ENCODE results near the gene GULP1. TPM values are rescaled to one million over a fixed set of nuclear protein-coding genes. Genes with fewer than 3 reads are reported as not detected.

GULP1 gene, protein sequence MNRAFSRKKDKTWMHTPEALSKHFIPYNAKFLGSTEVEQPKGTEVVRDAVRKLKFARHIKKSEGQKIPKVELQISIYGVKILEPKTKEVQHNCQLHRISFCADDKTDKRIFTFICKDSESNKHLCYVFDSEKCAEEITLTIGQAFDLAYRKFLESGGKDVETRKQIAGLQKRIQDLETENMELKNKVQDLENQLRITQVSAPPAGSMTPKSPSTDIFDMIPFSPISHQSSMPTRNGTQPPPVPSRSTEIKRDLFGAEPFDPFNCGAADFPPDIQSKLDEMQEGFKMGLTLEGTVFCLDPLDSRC
- not detected for polyA plus RNA-seq

DNA sequence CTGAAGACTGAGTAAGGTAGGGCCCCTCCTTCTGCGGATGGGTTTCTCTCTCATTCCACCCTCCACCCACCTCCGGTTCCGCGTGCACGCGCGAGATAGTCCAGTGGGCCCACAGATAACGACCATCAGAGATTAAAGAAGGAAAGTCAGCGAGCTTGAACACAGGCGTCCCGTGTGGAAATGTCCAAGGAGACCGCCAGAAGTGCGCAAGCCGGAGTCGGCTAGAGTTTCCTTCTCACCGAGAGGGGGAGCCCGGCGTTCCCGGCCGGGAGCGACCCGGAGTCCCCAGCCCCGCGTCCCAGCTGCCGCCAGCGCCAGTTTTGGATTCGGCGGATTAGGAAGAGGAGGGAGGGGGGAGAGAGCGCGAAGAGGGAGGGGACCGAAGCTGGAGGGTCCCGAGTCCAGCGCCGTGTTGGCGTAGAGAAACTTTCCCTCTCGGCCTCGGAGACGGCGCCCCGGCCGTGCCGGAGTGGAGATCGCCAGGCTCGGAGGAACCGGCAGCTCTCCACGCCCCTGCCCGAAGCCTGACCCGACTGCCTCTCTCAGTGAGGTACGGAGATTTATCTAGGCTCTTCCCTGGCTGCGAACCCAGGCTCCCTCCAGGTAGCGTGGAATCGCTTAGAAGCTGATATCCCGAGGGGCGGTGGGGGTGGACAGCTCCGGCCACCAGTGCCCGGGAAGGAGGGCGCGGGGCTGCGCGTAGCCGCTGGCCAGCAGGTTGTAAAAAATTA is at the start of gene GULP1:
TSS of gene GULP1 (plus strand) at position 258 of the 731 bp plus-strand sequence. CDS start 185,829 bp downstream, outside the sequence.
- Mint-ChIP-seq H3K36me3 (peaks cover 3% of the 10 kb centered on the region), H3K27ac (peak within 1 kb of the TSS in 1 of 3 donors; percentile 76), H3K27me3 (peaks cover 28% of the 10 kb centered on the region), H3K4me1 (no peaks in the 10 kb centered on the region), H3K9me3 (peaks cover 0 to 5% (median 4%) of the 10 kb centered on the region in 3 donors), H3K4me3 (no peak within 1 kb of the TSS)

DNA sequence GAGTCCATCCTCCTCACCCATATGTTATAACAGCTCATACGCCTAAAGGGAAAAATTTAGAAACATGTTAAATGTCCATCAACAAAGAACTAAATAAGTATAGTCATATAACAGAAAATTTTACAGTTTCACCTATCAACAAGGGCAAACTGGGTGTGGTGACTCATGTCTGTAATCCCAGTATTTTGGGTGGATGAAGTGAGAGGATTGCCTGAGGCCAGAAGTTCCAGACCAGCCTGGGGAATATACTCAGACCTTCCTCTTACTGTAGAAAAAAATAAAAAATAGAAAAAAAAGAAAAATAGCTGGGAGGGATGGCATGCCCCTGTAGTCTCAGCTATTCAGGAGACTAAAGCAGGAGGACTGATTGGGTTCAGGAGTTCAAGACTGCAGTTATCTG is 48.3 kb upstream of the GULP1 start:
- Mint-ChIP-seq H3K27ac (no peak overlapping the region), H3K27me3 (no peaks in the 10 kb centered on the region), H3K4me1 (no peaks in the 10 kb centered on the region), H3K4me3 (no peak overlapping the region), H3K9me3 (peaks cover 0 to 3% (median 0%) of the 10 kb centered on the region in 3 donors), H3K36me3 (no peaks in the 10 kb centered on the region)

DNA sequence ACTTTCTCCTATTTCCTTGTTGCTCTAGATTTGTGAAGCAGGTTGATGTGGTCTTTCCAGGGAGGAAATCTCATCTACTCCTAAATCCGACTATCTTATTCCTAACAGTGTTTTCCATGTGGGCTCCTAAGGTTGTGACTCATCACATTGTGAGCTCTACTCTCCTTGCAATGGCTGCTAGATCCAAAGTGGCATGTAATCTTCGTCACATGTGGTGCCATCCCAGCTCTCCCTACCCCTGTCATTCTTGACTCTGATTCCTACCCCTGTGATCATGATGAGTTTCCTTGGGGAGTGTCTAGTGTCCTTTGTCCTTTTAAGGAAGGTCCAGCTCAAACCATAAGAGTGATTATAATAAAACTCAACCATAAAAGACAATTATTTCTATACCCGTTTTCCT is 47.3 kb upstream of the GULP1 start:
- Mint-ChIP-seq H3K9me3 (peaks cover 0 to 3% (median 0%) of the 10 kb centered on the region in 3 donors), H3K27ac (peak overlapping the region in 1 of 3 donors; percentile 43), H3K27me3 (no peaks in the 10 kb centered on the region), H3K36me3 (no peaks in the 10 kb centered on the region), H3K4me1 (no peaks in the 10 kb centered on the region), H3K4me3 (no peak overlapping the region)

DNA sequence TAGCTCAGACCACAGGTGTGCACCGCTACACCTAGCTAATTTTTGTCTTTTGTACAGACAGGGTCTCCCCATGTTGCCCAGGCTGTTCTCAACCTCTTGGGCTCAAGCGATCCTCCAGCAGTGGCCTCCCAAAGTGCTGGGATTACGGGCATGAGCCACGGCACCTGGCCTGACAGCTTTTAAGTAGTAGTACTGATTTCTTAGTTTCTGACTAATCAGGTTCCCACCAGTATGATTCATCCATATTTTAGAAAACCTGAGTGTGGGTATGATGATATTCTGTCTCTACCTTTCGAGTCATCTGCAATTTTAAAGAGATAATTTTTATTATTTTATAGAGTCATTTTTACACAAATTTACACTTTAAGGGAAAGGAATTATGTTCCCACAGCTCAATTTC is 46.4 kb upstream of the GULP1 start:
- Mint-ChIP-seq H3K4me3 (no peak overlapping the region), H3K9me3 (peaks cover 0 to 3% (median 0%) of the 10 kb centered on the region in 3 donors), H3K27ac (no peak overlapping the region), H3K27me3 (no peaks in the 10 kb centered on the region), H3K4me1 (no peaks in the 10 kb centered on the region), H3K36me3 (no peaks in the 10 kb centered on the region)

- Mint-ChIP-seq H3K4me3 (no peak overlapping the region), H3K36me3 (no peaks in the 10 kb centered on the region), H3K4me1 (no peaks in the 10 kb centered on the region), H3K9me3 (peaks cover 0 to 9% (median 3%) of the 10 kb centered on the region in 3 donors), H3K27me3 (no peaks in the 10 kb centered on the region), H3K27ac (no peak overlapping the region)
Measured at GRCh38 chr2:188248513-188248912, 43.2 kb upstream of the GULP1 start.

DNA sequence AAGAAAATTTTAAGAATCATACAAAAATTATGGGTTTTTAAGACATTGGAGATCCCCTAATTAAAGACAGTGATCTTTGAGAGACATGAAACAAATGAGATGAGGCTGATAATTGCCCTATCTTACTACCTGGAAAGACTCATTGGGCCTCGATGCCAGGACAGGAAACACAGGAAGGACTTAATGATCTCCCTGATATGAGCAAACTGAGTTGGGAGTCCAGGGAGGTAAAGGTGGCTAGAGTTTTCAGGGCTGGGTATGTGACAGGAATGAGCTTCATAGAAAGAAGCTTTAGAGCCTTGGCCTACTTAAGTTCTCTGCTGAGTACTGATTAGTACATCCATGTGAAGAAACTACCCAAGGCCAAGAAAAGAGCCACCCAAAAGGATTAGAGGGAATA is 40.6 kb upstream of the GULP1 start:
- H3K9me3 Mint-ChIP-seq = peaks cover 0 to 9% (median 2%) of the 10 kb centered on the region in 3 donors
- H3K4me3 Mint-ChIP-seq = no peak overlapping the region
- H3K27ac Mint-ChIP-seq = no peak overlapping the region
- H3K4me1 Mint-ChIP-seq = no peaks in the 10 kb centered on the region
- H3K36me3 Mint-ChIP-seq = no peaks in the 10 kb centered on the region
- no peaks in the 10 kb centered on the region for H3K27me3 Mint-ChIP-seq

GRCh38 chr2:188256420-188256819 is 35.3 kb upstream of the GULP1 start:
- no peak overlapping the region for H3K27ac Mint-ChIP-seq
- H3K9me3 Mint-ChIP-seq = peaks cover 0 to 9% (median 2%) of the 10 kb centered on the region in 3 donors
- H3K4me1 Mint-ChIP-seq = peaks cover 0 to 1% (median 0%) of the 10 kb centered on the region in 3 donors
- no peaks in the 10 kb centered on the region for H3K27me3 Mint-ChIP-seq
- H3K36me3 Mint-ChIP-seq = no peaks in the 10 kb centered on the region
- no peak overlapping the region for H3K4me3 Mint-ChIP-seq

DNA sequence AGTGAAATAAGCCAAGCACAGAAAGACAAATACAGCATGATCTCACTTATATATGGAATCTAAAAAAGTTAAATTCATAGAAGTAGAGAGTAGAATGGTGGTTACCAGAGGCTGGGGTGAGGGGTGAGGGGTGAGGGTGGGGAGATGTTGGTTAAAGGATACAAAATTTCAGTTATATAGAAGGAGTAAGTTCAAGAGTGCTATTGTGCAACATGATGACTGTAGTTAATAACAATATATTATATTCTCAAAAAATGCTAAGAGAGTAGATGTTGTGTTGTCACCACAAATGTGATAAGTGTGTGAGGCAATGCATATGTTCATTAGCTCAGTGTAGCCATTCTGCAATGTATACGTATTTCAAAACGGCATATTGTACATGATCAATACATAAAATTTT is 26.4 kb upstream of the GULP1 start:
- Mint-ChIP-seq H3K27ac (no peak overlapping the region), H3K36me3 (no peaks in the 10 kb centered on the region), H3K27me3 (no peaks in the 10 kb centered on the region)

DNA sequence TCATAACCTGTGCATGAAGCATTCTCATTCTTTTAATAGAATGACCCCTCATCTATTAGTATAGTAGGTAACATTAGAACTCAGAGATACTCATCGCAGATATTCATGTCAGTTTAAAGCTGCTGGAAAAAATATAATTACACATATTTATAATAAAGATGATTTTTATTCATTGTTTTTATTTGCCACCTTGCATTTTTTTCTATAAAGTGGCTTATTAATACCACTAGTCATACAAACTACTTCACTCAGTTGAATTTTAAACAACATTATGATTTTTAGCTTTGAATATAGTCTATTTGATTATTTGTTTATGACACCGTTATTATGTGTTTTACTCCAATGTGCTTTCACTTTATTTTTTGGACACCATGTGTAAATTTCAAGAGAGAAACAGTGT is 23.9 kb upstream of the GULP1 start:
- no peaks in the 10 kb centered on the region for H3K4me1 Mint-ChIP-seq
- no peaks in the 10 kb centered on the region for H3K9me3 Mint-ChIP-seq
- H3K4me3 Mint-ChIP-seq = no peak overlapping the region
- H3K36me3 Mint-ChIP-seq = no peaks in the 10 kb centered on the region
- H3K27ac Mint-ChIP-seq = no peak overlapping the region
- no peaks in the 10 kb centered on the region for H3K27me3 Mint-ChIP-seq

More for the DNA sequence above, 26.4 kb upstream of the GULP1 start:
- Mint-ChIP-seq H3K4me3 (no peak overlapping the region), H3K9me3 (no peaks in the 10 kb centered on the region), H3K4me1 (peaks cover 0 to 1% (median 0%) of the 10 kb centered on the region in 3 donors)

GRCh38 chr2:188269004-188269403 is 22.7 kb upstream of the GULP1 start:
- no peaks in the 10 kb centered on the region for H3K4me1 Mint-ChIP-seq
- no peak overlapping the region for H3K27ac Mint-ChIP-seq
- H3K4me3 Mint-ChIP-seq = no peak overlapping the region
- H3K36me3 Mint-ChIP-seq = no peaks in the 10 kb centered on the region
- H3K27me3 Mint-ChIP-seq = no peaks in the 10 kb centered on the region
- no peaks in the 10 kb centered on the region for H3K9me3 Mint-ChIP-seq

GRCh38 chr2:188272121-188272520 is 19.6 kb upstream of the GULP1 start:
- Mint-ChIP-seq H3K27me3 (no peaks in the 10 kb centered on the region), H3K4me1 (no peaks in the 10 kb centered on the region), H3K36me3 (no peaks in the 10 kb centered on the region), H3K27ac (no peak overlapping the region), H3K4me3 (no peak overlapping the region), H3K9me3 (no peaks in the 10 kb centered on the region)

GRCh38 chr2:188274274-188274673 is 17.4 kb upstream of the GULP1 start:
- no peak overlapping the region for H3K27ac Mint-ChIP-seq
- no peaks in the 10 kb centered on the region for H3K4me1 Mint-ChIP-seq
- no peak overlapping the region for H3K4me3 Mint-ChIP-seq
- no peaks in the 10 kb centered on the region for H3K36me3 Mint-ChIP-seq
- no peaks in the 10 kb centered on the region for H3K27me3 Mint-ChIP-seq
- H3K9me3 Mint-ChIP-seq = no peaks in the 10 kb centered on the region

GRCh38 chr2:188276255-188276654 is 15.4 kb upstream of the GULP1 start:
- H3K4me3 Mint-ChIP-seq = no peak overlapping the region
- no peak overlapping the region for H3K27ac Mint-ChIP-seq
- H3K27me3 Mint-ChIP-seq = no peaks in the 10 kb centered on the region
- no peaks in the 10 kb centered on the region for H3K4me1 Mint-ChIP-seq
- no peaks in the 10 kb centered on the region for H3K36me3 Mint-ChIP-seq
- peaks cover 0 to 3% (median 0%) of the 10 kb centered on the region in 3 donors for H3K9me3 Mint-ChIP-seq

DNA sequence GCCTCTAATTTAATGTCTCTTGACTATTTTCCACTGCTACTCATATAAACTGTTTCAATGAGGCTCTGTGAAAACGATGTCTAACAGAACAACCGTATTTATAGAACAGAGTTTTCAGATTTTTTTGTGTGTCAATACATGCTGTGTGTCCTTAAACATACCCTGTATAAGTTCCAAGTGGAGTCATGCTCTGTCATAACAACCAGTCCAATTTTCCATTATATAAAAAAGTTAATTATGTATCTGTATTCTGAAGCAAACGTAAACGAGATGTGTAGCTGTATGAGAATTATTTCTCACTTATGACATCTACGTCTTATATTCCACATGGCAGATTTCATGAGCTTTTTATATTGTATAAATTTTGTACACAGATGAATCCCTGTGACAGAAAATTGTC is 13.9 kb upstream of the GULP1 start:
- Mint-ChIP-seq H3K4me3 (no peak overlapping the region), H3K27me3 (no peaks in the 10 kb centered on the region), H3K27ac (no peak overlapping the region), H3K36me3 (no peaks in the 10 kb centered on the region), H3K4me1 (no peaks in the 10 kb centered on the region), H3K9me3 (peaks cover 0 to 4% (median 0%) of the 10 kb centered on the region in 3 donors)

DNA sequence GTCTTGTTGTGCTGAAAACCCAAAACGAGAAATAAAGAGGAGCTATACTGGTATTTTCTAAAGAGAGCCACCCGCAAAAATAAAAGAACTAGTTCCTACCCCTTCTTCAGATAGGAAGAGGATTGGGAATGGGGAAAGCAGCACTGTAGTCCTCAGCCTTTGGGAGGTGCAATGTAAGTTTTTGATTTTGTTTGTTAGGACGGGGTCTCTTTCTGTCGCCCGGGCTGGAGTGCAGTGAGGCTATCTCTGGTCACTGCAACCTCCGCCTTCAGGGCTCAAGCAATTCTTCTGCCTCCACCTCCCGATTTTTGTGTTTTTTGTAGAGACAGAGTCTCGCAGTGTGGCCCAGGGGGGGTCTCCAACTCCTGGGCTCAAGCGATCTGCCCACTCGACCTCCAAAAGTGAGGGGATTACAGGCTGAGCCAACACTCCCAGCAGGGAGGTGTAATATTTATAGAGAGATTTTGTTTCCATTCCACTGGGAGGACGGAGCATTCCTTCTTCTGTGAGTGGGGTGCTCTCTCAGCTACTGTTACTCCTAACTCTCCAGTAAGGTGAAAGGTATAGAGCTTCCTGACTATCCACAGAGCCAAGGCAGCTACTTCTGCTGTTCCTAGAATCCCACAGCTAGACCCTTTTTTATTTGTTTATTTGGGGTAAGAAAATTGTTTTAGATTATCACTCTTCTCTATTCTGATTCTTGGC is 13.1 kb upstream of the GULP1 start:
- no peak overlapping the region for H3K27ac Mint-ChIP-seq
- no peak overlapping the region for H3K4me3 Mint-ChIP-seq
- peaks cover 0 to 8% (median 2%) of the 10 kb centered on the region in 3 donors for H3K9me3 Mint-ChIP-seq
- H3K27me3 Mint-ChIP-seq = no peaks in the 10 kb centered on the region
- no peaks in the 10 kb centered on the region for H3K36me3 Mint-ChIP-seq
- H3K4me1 Mint-ChIP-seq = no peaks in the 10 kb centered on the region
